ENCODE data around the gene FRMPD4.

GRCh38 chrX:12113321-12113720 lies 25.0 kb upstream of the FRMPD4 start:
- TF ChIP-seq, protein P1, sequence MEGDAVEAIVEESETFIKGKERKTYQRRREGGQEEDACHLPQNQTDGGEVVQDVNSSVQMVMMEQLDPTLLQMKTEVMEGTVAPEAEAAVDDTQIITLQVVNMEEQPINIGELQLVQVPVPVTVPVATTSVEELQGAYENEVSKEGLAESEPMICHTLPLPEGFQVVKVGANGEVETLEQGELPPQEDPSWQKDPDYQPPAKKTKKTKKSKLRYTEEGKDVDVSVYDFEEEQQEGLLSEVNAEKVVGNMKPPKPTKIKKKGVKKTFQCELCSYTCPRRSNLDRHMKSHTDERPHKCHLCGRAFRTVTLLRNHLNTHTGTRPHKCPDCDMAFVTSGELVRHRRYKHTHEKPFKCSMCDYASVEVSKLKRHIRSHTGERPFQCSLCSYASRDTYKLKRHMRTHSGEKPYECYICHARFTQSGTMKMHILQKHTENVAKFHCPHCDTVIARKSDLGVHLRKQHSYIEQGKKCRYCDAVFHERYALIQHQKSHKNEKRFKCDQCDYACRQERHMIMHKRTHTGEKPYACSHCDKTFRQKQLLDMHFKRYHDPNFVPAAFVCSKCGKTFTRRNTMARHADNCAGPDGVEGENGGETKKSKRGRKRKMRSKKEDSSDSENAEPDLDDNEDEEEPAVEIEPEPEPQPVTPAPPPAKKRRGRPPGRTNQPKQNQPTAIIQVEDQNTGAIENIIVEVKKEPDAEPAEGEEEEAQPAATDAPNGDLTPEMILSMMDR (IDR thresholded peaks at IDR 0.05): no peak
- no peak for TF ChIP-seq ZFX (IDR thresholded peaks at IDR 0.05; ENCODE audit: borderline replicate concordance)

Measured in 22Rv1 (cell line).